ENCODE measurements around the gene THAP8. TPM values are rescaled to one million over a fixed set of nuclear protein-coding genes. Genes with fewer than 3 reads are reported as not detected.

Gene THAP8
- total and polyA plus RNA-seq, 2 of the 8 experiments (the other 6 are each of a cell fraction or from before 2014, with no cell fraction given) = 6.0 to 11.1 TPM

GRCh38 chr19:36067681-36068080, 13.6 kb upstream of the THAP8 start:
- no peak for DNase-seq (ENCODE audit: low read depth in 1 of 2, low spot score in 2 of 2)
- no peaks in the 10 kb centered on the region for H3K23me2 ChIP-seq (ENCODE audit: low read depth, low read length)
- no peaks in the 10 kb centered on the region; the same call in 1 of the 2 replicates for H3K79me1 ChIP-seq (ENCODE audit: low read depth, low read length)
- H3K18ac ChIP-seq (ENCODE audit: extremely low read depth, low read length) = no peak overlapping the region
- no peak overlapping the region for H4K5ac ChIP-seq (ENCODE audit: insufficient read length, low read depth, low read length)
- H3K23ac ChIP-seq (ENCODE audit: insufficient read length) = no peak overlapping the region
- H4K8ac ChIP-seq (ENCODE audit: extremely low read depth, insufficient read depth, low read length) = no peak overlapping the region
- H2BK20ac ChIP-seq (ENCODE audit: low read length) = no peak overlapping the region
- no peak overlapping the region for H4K91ac ChIP-seq (replicated peaks; ENCODE audit: insufficient read length, low read length)
- ChIA-PET POLR2A (ENCODE audit: partially characterized antibody) (interaction anchor here (0.6 to 1.3 kb wide), 3 partner anchors 14 to 531 kb away, joined by 3 read pairs; partner anchors contain the start of gene THAP8), CTCF (ENCODE audit: partially characterized antibody) (interaction anchor here (1.3 to 1.6 kb wide), 2 partner anchors 11 to 33 kb away, joined by 3 read pairs; no protein-coding TSS in a partner anchor)
- H3K9me3 ChIP-seq (ENCODE audit: insufficient read depth in 2 of 2, low read depth in 1 of 2, low read length in 1 of 2) = no peaks in the 10 kb centered on the region
- no peak overlapping the region for H2BK12ac ChIP-seq (ENCODE audit: low read depth, low read length)
- no peak overlapping the region for H3K4me3 ChIP-seq (ENCODE audit: extremely low read depth in 1 of 4, insufficient read depth in 2 of 4, low read depth in 3 of 4, low read length in 4 of 4)
- H2AK5ac ChIP-seq (ENCODE audit: low read depth, low read length) = no peak overlapping the region
- H3K14ac ChIP-seq (ENCODE audit: insufficient read length) = no peak overlapping the region
- no peak overlapping the region for H3K4ac ChIP-seq (replicated peaks; ENCODE audit: insufficient read length, low read depth, low read length)
- H3K36me3 ChIP-seq (ENCODE audit: control insufficient read depth in 2 of 4, insufficient read depth in 4 of 4, low read length in 3 of 4) = peaks cover 18 to 70% (median 46%) of the 10 kb centered on the region in 4 experiments
- no peak overlapping the region for H3K27ac ChIP-seq (ENCODE audit: low read depth, low read length)
- FAIRE-seq = no peak
- H2AFZ ChIP-seq (ENCODE audit: low read length) = no peak overlapping the region
- H3K56ac ChIP-seq (replicated peaks; ENCODE audit: insufficient read length, low read depth, low read length) = no peak overlapping the region
- H2BK5ac ChIP-seq (ENCODE audit: low read depth, low read length) = no peak overlapping the region
- H3K4me1 ChIP-seq (replicated peaks in 1 of 4; ENCODE audit: control insufficient read depth in 3 of 4, insufficient read depth in 4 of 4, low read length in 3 of 4) = no peaks in the 10 kb centered on the region
- WGBS, 2 experiments (ENCODE audit: extremely low coverage in 1 of 2, insufficient coverage in 1 of 2, insufficient read length in 1 of 2, insufficient replicate concordance in 2 of 2, low coverage in 1 of 2, low lambda C conversion rate in 2 of 2, missing lambda C conversion rate in 1 of 2) = 89% methylated on average over 11 of the region's 11 CpGs; no CpG with 5 or more reads in 1 of the 2 experiments
- peaks cover 4 to 17% of the 10 kb centered on the region in 2 experiments for H4K20me1 ChIP-seq (replicated peaks in 1 of 2; ENCODE audit: control insufficient read depth in 1 of 2, insufficient read depth in 2 of 2, low read length in 2 of 2)
- no peaks in the 10 kb centered on the region for H3K27me3 ChIP-seq (replicated peaks in 1 of 4; ENCODE audit: control insufficient read depth in 3 of 4, extremely low read depth in 1 of 4, insufficient read depth in 3 of 4, low read length in 3 of 4)
- H3K79me2 ChIP-seq (ENCODE audit: control insufficient read depth in 1 of 2, insufficient read depth in 2 of 2, low read length in 2 of 2) = no peaks in the 10 kb centered on the region
- no peak overlapping the region for H2BK120ac ChIP-seq (replicated peaks; ENCODE audit: low read depth, low read length)
- H3K4me2 ChIP-seq (ENCODE audit: insufficient read depth in 1 of 2, low read depth in 2 of 2, low read length in 2 of 2) = no peak overlapping the region
- H2BK15ac ChIP-seq (ENCODE audit: low read length) = no peak overlapping the region
- H3K9ac ChIP-seq (replicated peaks in 1 of 4; ENCODE audit: extremely low read depth in 1 of 4, low read depth in 3 of 4, low read length in 3 of 4) = no peak overlapping the region
- TF ChIP-seq SP2 (IDR thresholded peaks at IDR 0.05; ENCODE audit: low read length) (no peak), FOSL1 (IDR thresholded peaks at IDR 0.05; ENCODE audit: insufficient read depth, low read depth, low read length) (no peak), CHD1 (IDR thresholded peaks at IDR 0.05; ENCODE audit: low read depth, low read length) (no peak), BACH1 (IDR thresholded peaks at IDR 0.05; ENCODE audit: low read length) (no peak), EP300 (IDR thresholded peaks at IDR 0.05; ENCODE audit: borderline replicate concordance in 1 of 2, low read depth in 2 of 2, low read length in 2 of 2) (no peak)

Data from H1 (cell line).